ENCODE results near the gene ANKRD52. TPM values are rescaled to one million over a fixed set of nuclear protein-coding genes. Genes with fewer than 3 reads are reported as not detected.

The ANKRD52 gene
- total and polyA plus RNA-seq, 2 of the 8 experiments (the other 6 are each of a cell fraction or from before 2014, with no cell fraction given): 14.0 to 36.3 TPM

GRCh38 chr12:56213878-56214277 is 44.3 kb downstream of the ANKRD52 start:
- Histone ChIP-seq H3K18ac (ENCODE audit: extremely low read depth, low read length) (no peak overlapping the region), H4K20me1 (replicated peaks in 1 of 2; ENCODE audit: control insufficient read depth in 1 of 2, insufficient read depth in 2 of 2, low read length in 2 of 2) (peaks cover 0 to 9% of the 10 kb centered on the region in 2 experiments), H3K27me3 (replicated peaks in 1 of 4; ENCODE audit: control insufficient read depth in 3 of 4, extremely low read depth in 1 of 4, insufficient read depth in 3 of 4, low read length in 3 of 4) (no peaks in the 10 kb centered on the region), H2BK15ac (ENCODE audit: low read length) (no peak overlapping the region), H2AK5ac (ENCODE audit: low read depth, low read length) (no peak overlapping the region), H3K56ac (replicated peaks; ENCODE audit: insufficient read length, low read depth, low read length) (no peak overlapping the region), H3K4me3 (ENCODE audit: extremely low read depth in 1 of 4, insufficient read depth in 2 of 4, low read depth in 3 of 4, low read length in 4 of 4) (no peak overlapping the region), H2BK12ac (ENCODE audit: low read depth, low read length) (no peak overlapping the region), H3K79me1 (ENCODE audit: low read depth, low read length) (peaks cover 3% of the 10 kb centered on the region), H2AFZ (ENCODE audit: low read length) (no peak overlapping the region), H3K4me1 (replicated peaks in 1 of 4; ENCODE audit: control insufficient read depth in 3 of 4, insufficient read depth in 4 of 4, low read length in 3 of 4) (no peaks in the 10 kb centered on the region), H4K5ac (ENCODE audit: insufficient read length, low read depth, low read length) (no peak overlapping the region), H3K36me3 (ENCODE audit: control insufficient read depth in 2 of 4, insufficient read depth in 4 of 4, low read length in 3 of 4) (peaks cover 22 to 61% (median 51%) of the 10 kb centered on the region in 4 experiments; a peak in 7 of 8 replicates), H3K23ac (ENCODE audit: insufficient read length) (no peak overlapping the region), H2BK5ac (ENCODE audit: low read depth, low read length) (no peak overlapping the region), H3K9me3 (ENCODE audit: insufficient read depth in 2 of 2, low read depth in 1 of 2, low read length in 1 of 2) (no peaks in the 10 kb centered on the region), H3K23me2 (ENCODE audit: low read depth, low read length) (no peaks in the 10 kb centered on the region), H2BK120ac (replicated peaks; ENCODE audit: low read depth, low read length) (no peak overlapping the region), H4K8ac (ENCODE audit: extremely low read depth, insufficient read depth, low read length) (no peak overlapping the region), H3K4ac (replicated peaks; ENCODE audit: insufficient read length, low read depth, low read length) (no peak overlapping the region), H2BK20ac (ENCODE audit: low read length) (no peak overlapping the region), H3K79me2 (ENCODE audit: control insufficient read depth in 1 of 2, insufficient read depth in 2 of 2, low read length in 2 of 2) (peaks cover 0 to 13% of the 10 kb centered on the region in 2 experiments; a peak in 2 of 4 replicates), H3K14ac (ENCODE audit: insufficient read length) (no peak overlapping the region), H3K27ac (ENCODE audit: low read depth, low read length) (no peak overlapping the region), H3K4me2 (ENCODE audit: insufficient read depth in 1 of 2, low read depth in 2 of 2, low read length in 2 of 2) (no peak overlapping the region), H4K91ac (replicated peaks; ENCODE audit: insufficient read length, low read length) (no peak overlapping the region), H3K9ac (replicated peaks in 1 of 4; ENCODE audit: extremely low read depth in 1 of 4, low read depth in 3 of 4, low read length in 3 of 4) (no peak overlapping the region)
- ChIA-PET POLR2A (ENCODE audit: partially characterized antibody) (interaction anchor here (0.8 to 1.6 kb wide), 6 partner anchors 8 to 40 kb away, joined by 3 to 16 read pairs (median 6); partner anchors contain the start of gene RNF41), CTCF (ENCODE audit: partially characterized antibody) (interaction anchor here (0.5 to 2.9 kb wide), 7 partner anchors 7 to 361 kb away, joined by 3 to 12 read pairs (median 6); partner anchors contain the start of genes RNF41, SMARCC2 and ZC3H10)
- no peak for DNase-seq (ENCODE audit: low read depth in 1 of 2, low spot score in 2 of 2)
- no peak for FAIRE-seq
- 88% methylated on average over 5 of the region's 5 CpGs; no CpG with 5 or more reads in 1 of the 2 experiments for WGBS, 2 experiments (ENCODE audit: extremely low coverage in 1 of 2, insufficient coverage in 1 of 2, insufficient read length in 1 of 2, insufficient replicate concordance in 2 of 2, low coverage in 1 of 2, low lambda C conversion rate in 2 of 2, missing lambda C conversion rate in 1 of 2)
- no peak for TF ChIP-seq CTBP2 (IDR thresholded peaks at IDR 0.05; ENCODE audit: borderline replicate concordance, insufficient read depth, insufficient read length, low read length)
- TF ChIP-seq TCF12 (IDR thresholded peaks at IDR 0.05; ENCODE audit: low read depth, low read length): no peak
- TF ChIP-seq RFX5 (IDR thresholded peaks at IDR 0.05; ENCODE audit: borderline replicate concordance, low read depth, low read length): no peak
- no peak for TF ChIP-seq FOSL1 (IDR thresholded peaks at IDR 0.05; ENCODE audit: insufficient read depth, low read depth, low read length)
- no peak for TF ChIP-seq CEBPB (IDR thresholded peaks at IDR 0.05; ENCODE audit: low read depth, low read length)
- no peak for TF ChIP-seq SP4 (IDR thresholded peaks at IDR 0.05; ENCODE audit: low read length)
- TF ChIP-seq HDAC6 (IDR thresholded peaks at IDR 0.05; ENCODE audit: low read depth, low read length): no peak
- TF ChIP-seq CTCF (IDR thresholded peaks at IDR 0.05; ENCODE audit: control extremely low read depth in 1 of 3, insufficient read depth in 1 of 3, low read depth in 1 of 3, low read length in 3 of 3): no peak
- no peak for TF ChIP-seq CHD1 (IDR thresholded peaks at IDR 0.05; ENCODE audit: low read depth, low read length)
- TF ChIP-seq JUN (IDR thresholded peaks at IDR 0.05; ENCODE audit: low read depth, low read length): no peak
- no peak for TF ChIP-seq BRCA1 (IDR thresholded peaks at IDR 0.05; ENCODE audit: low read depth, low read length)
- no peak for TF ChIP-seq GTF2F1 (IDR thresholded peaks at IDR 0.05; ENCODE audit: borderline replicate concordance, low read depth, low read length)

Data from H1 (cell line).